PC-9 (cell line): Measurements from ENCODE around the gene BCL11A. TPM values are rescaled to one million over a fixed set of nuclear protein-coding genes. Genes with fewer than 3 reads are reported as not detected.

Experiments used
- BruUV-seq: library from RNA; stranded (reverse); fragments of 400-500 nt; replicated peaks from 2 replicates; lab custom pipeline; 2021; lab: Mats Ljungman, UMichigan
- CTCF ChIA-PET: fragments of 300-600 bp; sonication (Branson Sonifier 250); formaldehyde crosslinking; loops from one replicate; lab custom pipeline; 2022; ENCODE audit warnings: antibody characterized with exemption; lab: Charles Lee
- POLR2A ChIA-PET: fragments of 300-600 bp; sonication (Branson Sonifier 250); formaldehyde crosslinking; loops from one replicate; lab custom pipeline; 2022; ENCODE audit warnings: antibody characterized with exemption; ENCODE audit not compliant: unreplicated experiment; lab: Charles Lee
- DNase-seq, 2 experiments: peaks; one replicate each; pipeline versions ENCODE4 v3.0.0 to v3.0.0-alpha.2; 2015 to 2022; ENCODE audit warnings: mixed read lengths in 1 of 2
- H2AFZ ChIP-seq: fragments of 200-600 bp; sonication (generic); 2 replicates; pipeline ENCODE4 v1.8.1; 2017; ENCODE audit warnings: antibody characterized with exemption
- H3F3A ChIP-seq: fragments of 200-600 bp; sonication (generic); 2 replicates; pipeline ENCODE4 v1.8.1; 2017; ENCODE audit warnings: antibody characterized with exemption, mild to moderate bottlenecking, low read depth; ENCODE audit not compliant: insufficient read depth
- H3K27ac ChIP-seq: fragments of 200-600 bp; sonication (generic); 2 replicates; pipeline ENCODE4 v1.6.1; 2016; ENCODE audit warnings: mixed run types
- H3K27me3 ChIP-seq: fragments of 200-600 bp; sonication (generic); 2 replicates; pipeline ENCODE4 v1.6.1; 2016; ENCODE audit warnings: low read depth, mixed run types; ENCODE audit not compliant: insufficient read depth
- H3K36me3 ChIP-seq: fragments of 200-600 bp; sonication (generic); 2 replicates; pipeline ENCODE4 v1.6.1; 2016; ENCODE audit warnings: low read depth, mixed run types
- H3K4me1 ChIP-seq: fragments of 200-600 bp; sonication (generic); replicated peaks from 2 replicates; pipeline ENCODE4 v1.6.1; 2016; ENCODE audit warnings: mixed run types; ENCODE audit not compliant: insufficient read depth
- H3K4me2 ChIP-seq: fragments of 200-600 bp; sonication (generic); 2 replicates; pipeline ENCODE4 v1.6.1; 2017; ENCODE audit warnings: mixed run types
- H3K4me3 ChIP-seq: fragments of 200-600 bp; sonication (generic); 2 replicates; pipeline ENCODE4 v1.6.1; 2016; ENCODE audit warnings: mixed run types
- H3K79me2 ChIP-seq: fragments of 200-600 bp; sonication (generic); 2 replicates; pipeline ENCODE4 v1.6.1; 2017; ENCODE audit warnings: low read depth, mixed run types
- H3K9me2 ChIP-seq: fragments of 200-600 bp; sonication (generic); 2 replicates; pipeline ENCODE4 v1.8.1; 2017; ENCODE audit warnings: mild to moderate bottlenecking; ENCODE audit not compliant: insufficient read depth
- H3K9me3 ChIP-seq: fragments of 200-600 bp; sonication (generic); 2 replicates; pipeline ENCODE4 v1.8.1; 2016; ENCODE audit warnings: low read depth; ENCODE audit not compliant: insufficient read depth
- H4K20me1 ChIP-seq: fragments of 200-600 bp; sonication (generic); 2 replicates; pipeline ENCODE4 v1.8.1; 2017; ENCODE audit not compliant: insufficient read depth
- EZH2 ChIP-seq: fragments of 200-600 bp; sonication (generic); IDR thresholded peaks from 2 replicates; pipeline ENCODE4 v1.8.0; 2017; ENCODE audit warnings: antibody characterized with exemption, low read depth
- intact Hi-C: fragments of 100-400 bp; cut with micrococcal nuclease; formaldehyde crosslinking; loops from one replicate; pipeline ENCODE4 v1.10.0; 2022; ENCODE audit not compliant: unreplicated experiment
- total RNA-seq: library from RNA; stranded (reverse); gene quantifications from 2 replicates; pipeline ENCODE4 v1.2.3, GENCODE V29; 2021
- TF ChIP-seq, protein P1 (sequence below): fragments of 200-600 bp; sonication (generic); conservative IDR thresholded peaks from 2 replicates; pipeline ENCODE4 v1.6.1; 2017; ENCODE audit warnings: mixed run types, antibody characterized with exemption, mild to moderate bottlenecking, moderate library complexity

BCL11A gene
- total RNA-seq, 1 experiment from 2014 or later: not detected

DNA sequence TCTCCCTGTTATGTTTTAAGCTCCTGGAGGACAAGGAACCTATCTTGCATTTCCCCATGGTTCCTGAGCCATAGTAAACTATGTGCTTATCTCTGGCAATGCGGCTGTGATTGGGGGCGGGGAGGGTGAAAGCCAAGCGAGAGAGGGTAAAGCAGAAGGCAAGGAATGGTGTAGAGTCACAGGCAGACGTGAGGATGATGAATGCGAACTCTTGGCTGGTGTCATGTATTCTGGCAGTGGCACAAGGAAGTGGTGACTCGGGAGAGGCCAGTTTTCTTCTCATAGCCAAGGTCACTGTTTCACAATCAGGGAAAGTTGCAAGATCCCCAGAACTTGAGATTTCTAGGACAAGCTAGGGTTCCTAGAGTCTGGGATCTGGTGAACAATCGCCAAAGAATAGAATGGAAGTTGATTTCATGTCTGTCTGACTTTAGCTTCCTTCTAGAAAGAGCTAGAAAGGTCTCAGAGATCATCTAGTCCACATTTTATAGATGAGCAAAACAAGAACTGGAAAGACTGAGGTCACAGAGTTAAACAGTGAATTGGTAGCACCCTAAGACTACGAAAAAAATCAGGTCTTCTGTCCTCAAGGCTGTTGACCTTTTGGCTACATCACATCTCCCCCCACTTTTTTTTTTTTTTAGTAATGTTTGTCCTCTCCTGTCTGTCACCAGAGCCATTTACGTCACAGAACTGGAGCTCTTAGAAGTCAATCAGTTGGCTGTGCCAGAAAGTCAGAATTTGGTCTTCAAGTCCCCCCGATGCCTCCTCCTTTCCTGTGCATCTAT is 137.0 kb downstream of the BCL11A start:
- no peak for TF ChIP-seq EZH2
- Histone ChIP-seq H3K9me2 (no peaks in the 10 kb centered on the region), H3K4me1 (no peaks in the 10 kb centered on the region), H3K4me2 (no peak overlapping the region), H3K4me3 (no peak overlapping the region), H3K27me3 (peaks cover 76% of the 10 kb centered on the region), H2AFZ (no peak overlapping the region), H3K36me3 (no peaks in the 10 kb centered on the region), H3K27ac (no peak overlapping the region), H3F3A (no peaks in the 10 kb centered on the region), H3K9me3 (no peaks in the 10 kb centered on the region), H4K20me1 (no peaks in the 10 kb centered on the region), H3K79me2 (no peaks in the 10 kb centered on the region)
- DNase-seq: no peak
- no TSS peak for BruUV-seq
- ChIA-PET POLR2A (no interaction called here), CTCF (no interaction called here)
- intact Hi-C loops: no loop called here

GRCh38 chr2:60415814-60416213 is 137.6 kb downstream of the BCL11A start:
- Histone ChIP-seq H4K20me1 (no peaks in the 10 kb centered on the region), H3K27me3 (peaks cover 78% of the 10 kb centered on the region), H3K4me1 (no peaks in the 10 kb centered on the region), H3F3A (no peaks in the 10 kb centered on the region), H3K9me2 (no peaks in the 10 kb centered on the region), H2AFZ (no peak overlapping the region), H3K36me3 (no peaks in the 10 kb centered on the region), H3K4me3 (no peak overlapping the region), H3K9me3 (no peaks in the 10 kb centered on the region), H3K27ac (no peak overlapping the region), H3K4me2 (no peak overlapping the region), H3K79me2 (no peaks in the 10 kb centered on the region)
- POLR2A ChIA-PET: no interaction called here
- DNase-seq: no peak
- TF ChIP-seq, protein P1, sequence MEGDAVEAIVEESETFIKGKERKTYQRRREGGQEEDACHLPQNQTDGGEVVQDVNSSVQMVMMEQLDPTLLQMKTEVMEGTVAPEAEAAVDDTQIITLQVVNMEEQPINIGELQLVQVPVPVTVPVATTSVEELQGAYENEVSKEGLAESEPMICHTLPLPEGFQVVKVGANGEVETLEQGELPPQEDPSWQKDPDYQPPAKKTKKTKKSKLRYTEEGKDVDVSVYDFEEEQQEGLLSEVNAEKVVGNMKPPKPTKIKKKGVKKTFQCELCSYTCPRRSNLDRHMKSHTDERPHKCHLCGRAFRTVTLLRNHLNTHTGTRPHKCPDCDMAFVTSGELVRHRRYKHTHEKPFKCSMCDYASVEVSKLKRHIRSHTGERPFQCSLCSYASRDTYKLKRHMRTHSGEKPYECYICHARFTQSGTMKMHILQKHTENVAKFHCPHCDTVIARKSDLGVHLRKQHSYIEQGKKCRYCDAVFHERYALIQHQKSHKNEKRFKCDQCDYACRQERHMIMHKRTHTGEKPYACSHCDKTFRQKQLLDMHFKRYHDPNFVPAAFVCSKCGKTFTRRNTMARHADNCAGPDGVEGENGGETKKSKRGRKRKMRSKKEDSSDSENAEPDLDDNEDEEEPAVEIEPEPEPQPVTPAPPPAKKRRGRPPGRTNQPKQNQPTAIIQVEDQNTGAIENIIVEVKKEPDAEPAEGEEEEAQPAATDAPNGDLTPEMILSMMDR: no peak
- no peak for TF ChIP-seq EZH2
- no TSS peak for BruUV-seq
- CTCF ChIA-PET: no interaction called here
- intact Hi-C loops: no loop called here

DNA sequence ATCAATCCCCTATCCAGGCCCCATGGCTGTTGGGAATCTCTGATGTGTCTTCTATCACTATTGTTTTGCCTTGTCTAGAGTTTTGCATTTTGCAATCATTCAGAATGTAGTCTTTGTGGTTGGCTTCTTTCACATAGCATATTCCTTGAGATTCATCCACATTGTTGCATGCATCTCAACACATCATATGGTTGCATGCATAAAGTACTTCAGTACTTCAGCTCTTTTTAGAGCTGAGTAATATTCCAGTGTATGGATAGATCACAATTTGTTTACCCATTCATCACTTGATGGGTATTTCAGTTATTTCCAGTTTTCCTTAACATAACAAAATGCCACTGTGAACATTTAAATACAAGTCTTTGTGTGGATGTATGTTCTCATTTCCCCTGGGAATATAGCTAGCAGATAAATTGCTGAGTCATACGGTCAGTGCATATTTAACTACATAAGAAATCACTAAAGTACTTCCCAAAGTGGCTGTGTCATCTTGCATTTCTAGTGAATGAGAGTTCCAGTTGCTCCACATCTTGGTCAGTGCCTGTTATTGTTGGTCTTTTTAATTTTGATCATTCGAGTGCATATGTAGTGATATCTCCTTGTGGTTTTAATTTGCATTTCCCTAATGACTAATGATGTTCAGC is 138.8 kb downstream of the BCL11A start:
- Histone ChIP-seq H3K27ac (no peak overlapping the region), H3K9me2 (no peaks in the 10 kb centered on the region), H3K9me3 (no peaks in the 10 kb centered on the region), H3K36me3 (no peaks in the 10 kb centered on the region), H3K27me3 (peaks cover 82% of the 10 kb centered on the region), H3K4me1 (no peaks in the 10 kb centered on the region), H3F3A (no peaks in the 10 kb centered on the region), H3K4me3 (no peak overlapping the region), H3K79me2 (no peaks in the 10 kb centered on the region), H2AFZ (no peak overlapping the region), H4K20me1 (no peaks in the 10 kb centered on the region), H3K4me2 (no peak overlapping the region)
- ChIA-PET CTCF (no interaction called here), POLR2A (no interaction called here)
- no peak for DNase-seq
- intact Hi-C loops: no loop called here
- TF ChIP-seq, protein P1: no peak
- TF ChIP-seq EZH2: no peak
- BruUV-seq: no TSS peak
